Fibroblast of villous mesenchyme (primary cell): Measurements from ENCODE around the gene PPEF1. TPM values are rescaled to one million over a fixed set of nuclear protein-coding genes. Genes with fewer than 3 reads are reported as not detected.

Experiments used
- DNase-seq: peaks from one replicate; pipeline ENCODE4 v3.0.0-alpha.2; 2010; ENCODE audit warnings: low read depth
- H3K4me3 ChIP-seq: 2 replicates; pipeline ENCODE4 v1.5.1; 2011; ENCODE audit warnings: low read depth, mild to moderate bottlenecking, low read length
- total RNA-seq: library from RNA; depleted of rRNA; stranded (reverse); fragments of >200 nt; gene quantifications from 2 replicates; pipeline ENCODE4 v1.2.3, GENCODE V29; 2012
- TF ChIP-seq, protein P1 (sequence below): IDR thresholded peaks from 2 replicates; pipeline ENCODE4 v1.5.1; 2012; ENCODE audit warnings: low read depth, mild to moderate bottlenecking, low read length; ENCODE audit not compliant: insufficient read depth

Gene PPEF1
- total RNA-seq, 1 donor: not detected

- no peak overlapping the region for H3K4me3 ChIP-seq
- DNase-seq: no peak
- TF ChIP-seq, protein P1, sequence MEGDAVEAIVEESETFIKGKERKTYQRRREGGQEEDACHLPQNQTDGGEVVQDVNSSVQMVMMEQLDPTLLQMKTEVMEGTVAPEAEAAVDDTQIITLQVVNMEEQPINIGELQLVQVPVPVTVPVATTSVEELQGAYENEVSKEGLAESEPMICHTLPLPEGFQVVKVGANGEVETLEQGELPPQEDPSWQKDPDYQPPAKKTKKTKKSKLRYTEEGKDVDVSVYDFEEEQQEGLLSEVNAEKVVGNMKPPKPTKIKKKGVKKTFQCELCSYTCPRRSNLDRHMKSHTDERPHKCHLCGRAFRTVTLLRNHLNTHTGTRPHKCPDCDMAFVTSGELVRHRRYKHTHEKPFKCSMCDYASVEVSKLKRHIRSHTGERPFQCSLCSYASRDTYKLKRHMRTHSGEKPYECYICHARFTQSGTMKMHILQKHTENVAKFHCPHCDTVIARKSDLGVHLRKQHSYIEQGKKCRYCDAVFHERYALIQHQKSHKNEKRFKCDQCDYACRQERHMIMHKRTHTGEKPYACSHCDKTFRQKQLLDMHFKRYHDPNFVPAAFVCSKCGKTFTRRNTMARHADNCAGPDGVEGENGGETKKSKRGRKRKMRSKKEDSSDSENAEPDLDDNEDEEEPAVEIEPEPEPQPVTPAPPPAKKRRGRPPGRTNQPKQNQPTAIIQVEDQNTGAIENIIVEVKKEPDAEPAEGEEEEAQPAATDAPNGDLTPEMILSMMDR: no peak
Measured at GRCh38 chrX:18877469-18877868, 170.0 kb downstream of the PPEF1 start.

Other genes with a start within 250 kb of the PPEF1 start
- not detected in 2 replicates for gene RS1, start 35.5 kb upstream of the PPEF1 start, total RNA-seq